ENCODE measurements around the gene CFAP45. TPM values are rescaled to one million over a fixed set of nuclear protein-coding genes. Genes with fewer than 3 reads are reported as not detected.

The CFAP45 gene
- total RNA-seq, 1 donor from 2014 or later, result 1.5 TPM

DNA sequence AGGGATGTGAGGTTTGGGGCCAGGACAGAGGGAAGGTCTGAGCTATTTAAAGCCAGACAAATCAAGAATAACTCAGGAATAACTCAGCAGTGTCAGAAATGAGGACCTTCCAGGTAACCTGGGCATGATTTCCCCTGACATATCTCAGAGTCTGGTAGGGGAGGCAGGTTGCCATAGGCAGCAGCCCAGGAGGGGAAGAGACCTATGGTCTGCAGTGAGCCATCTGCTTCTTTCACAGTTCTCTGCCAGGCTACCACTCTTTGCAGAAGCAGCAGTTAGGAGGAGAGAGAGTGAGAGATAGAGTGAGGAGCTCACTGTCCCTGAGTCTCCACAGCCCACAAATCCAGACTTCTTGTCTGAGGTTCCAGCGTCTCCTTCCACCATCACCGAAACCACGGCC is 31.2 kb downstream of the CFAP45 start:
- Mint-ChIP-seq H3K27ac (no peak overlapping the region), H3K4me1 (ENCODE audit: low read depth) (peaks cover 12% of the 10 kb centered on the region), H3K9me3 (no peaks in the 10 kb centered on the region), H3K27me3 (ENCODE audit: low read depth) (peaks cover 1% of the 10 kb centered on the region), H3K4me3 (ENCODE audit: low read depth) (no peak overlapping the region), H3K36me3 (ENCODE audit: low read depth) (no peaks in the 10 kb centered on the region)
- no peak for DNase-seq (ENCODE audit: low spot score)
- intact Hi-C loops (cut with micrococcal nuclease), result no loop called here

- Mint-ChIP-seq H3K4me1 (ENCODE audit: low read depth) (peaks cover 12% of the 10 kb centered on the region), H3K27me3 (ENCODE audit: low read depth) (peaks cover 1% of the 10 kb centered on the region), H3K36me3 (ENCODE audit: low read depth) (no peaks in the 10 kb centered on the region), H3K27ac (no peak overlapping the region), H3K9me3 (no peaks in the 10 kb centered on the region), H3K4me3 (ENCODE audit: low read depth) (no peak overlapping the region)
- intact Hi-C loops (cut with micrococcal nuclease), result no loop called here
- DNase-seq (ENCODE audit: low spot score), result no peak
Measured at GRCh38 chr1:159867664-159868026, 32.3 kb downstream of the CFAP45 start.

DNA sequence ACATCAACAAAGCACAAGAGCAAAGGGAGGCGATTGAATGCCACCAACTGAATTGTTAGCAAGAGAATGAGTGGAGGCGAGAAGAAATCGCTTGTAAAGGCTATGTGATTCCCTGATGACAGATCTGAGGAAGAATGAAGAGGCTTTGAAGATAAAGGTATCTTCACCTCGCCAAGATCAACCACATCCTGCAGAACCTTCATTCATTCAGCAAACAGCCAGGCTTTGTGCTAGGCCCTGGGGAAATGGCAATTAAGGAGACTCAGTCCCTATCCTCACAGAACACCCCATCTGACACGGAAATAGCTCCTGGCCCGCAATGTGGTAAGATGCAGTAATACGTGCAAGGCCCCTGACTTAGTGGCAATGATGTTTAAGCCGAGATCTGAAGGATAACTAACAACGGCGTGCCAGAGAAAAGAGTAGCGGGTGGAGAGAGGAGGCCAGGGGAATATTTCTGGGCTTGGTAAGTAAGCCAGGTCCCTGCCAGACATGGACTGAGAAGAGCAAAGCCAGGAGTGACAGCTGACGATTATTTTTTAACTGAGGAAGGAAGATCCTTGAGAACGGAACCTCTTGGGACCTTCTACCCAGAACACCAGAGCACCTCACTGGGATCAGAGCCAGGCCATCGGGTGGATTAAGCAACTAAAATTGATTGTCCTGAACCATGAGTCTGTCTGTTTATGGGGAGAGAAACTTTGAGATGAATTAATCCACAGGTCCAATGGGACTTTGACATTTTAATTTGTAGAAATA is 32.9 kb downstream of the CFAP45 start:
- no peak overlapping the region for H3K4me3 Mint-ChIP-seq (ENCODE audit: low read depth)
- H3K27ac Mint-ChIP-seq, result no peak overlapping the region
- H3K4me1 Mint-ChIP-seq (ENCODE audit: low read depth), result peaks cover 12% of the 10 kb centered on the region
- H3K9me3 Mint-ChIP-seq, result no peaks in the 10 kb centered on the region
- intact Hi-C loops (cut with micrococcal nuclease), result no loop called here
- no peak for DNase-seq (ENCODE audit: low spot score)
- H3K27me3 Mint-ChIP-seq (ENCODE audit: low read depth), result peaks cover 1% of the 10 kb centered on the region
- H3K36me3 Mint-ChIP-seq (ENCODE audit: low read depth), result no peaks in the 10 kb centered on the region

- H3K27ac Mint-ChIP-seq, result no peak overlapping the region
- intact Hi-C loops (cut with micrococcal nuclease), result no loop called here
- no peaks in the 10 kb centered on the region for H3K36me3 Mint-ChIP-seq (ENCODE audit: low read depth)
- no peak for DNase-seq (ENCODE audit: low spot score)
- H3K9me3 Mint-ChIP-seq, result no peaks in the 10 kb centered on the region
- H3K4me1 Mint-ChIP-seq (ENCODE audit: low read depth), result peaks cover 12% of the 10 kb centered on the region
- peaks cover 3% of the 10 kb centered on the region for H3K27me3 Mint-ChIP-seq (ENCODE audit: low read depth)
- H3K4me3 Mint-ChIP-seq (ENCODE audit: low read depth), result no peak overlapping the region
Measured at GRCh38 chr1:159866066-159866465, 33.9 kb downstream of the CFAP45 start.

- no peak for DNase-seq (ENCODE audit: low spot score)
- H3K4me1 Mint-ChIP-seq (ENCODE audit: low read depth), result peaks cover 10% of the 10 kb centered on the region
- no peak overlapping the region for H3K27ac Mint-ChIP-seq
- intact Hi-C loops (cut with micrococcal nuclease), result no loop called here
- H3K36me3 Mint-ChIP-seq (ENCODE audit: low read depth), result no peaks in the 10 kb centered on the region
- no peak overlapping the region for H3K4me3 Mint-ChIP-seq (ENCODE audit: low read depth)
- no peaks in the 10 kb centered on the region for H3K9me3 Mint-ChIP-seq
- peaks cover 3% of the 10 kb centered on the region for H3K27me3 Mint-ChIP-seq (ENCODE audit: low read depth)
Measured at GRCh38 chr1:159864262-159864661, 35.7 kb downstream of the CFAP45 start.

DNA sequence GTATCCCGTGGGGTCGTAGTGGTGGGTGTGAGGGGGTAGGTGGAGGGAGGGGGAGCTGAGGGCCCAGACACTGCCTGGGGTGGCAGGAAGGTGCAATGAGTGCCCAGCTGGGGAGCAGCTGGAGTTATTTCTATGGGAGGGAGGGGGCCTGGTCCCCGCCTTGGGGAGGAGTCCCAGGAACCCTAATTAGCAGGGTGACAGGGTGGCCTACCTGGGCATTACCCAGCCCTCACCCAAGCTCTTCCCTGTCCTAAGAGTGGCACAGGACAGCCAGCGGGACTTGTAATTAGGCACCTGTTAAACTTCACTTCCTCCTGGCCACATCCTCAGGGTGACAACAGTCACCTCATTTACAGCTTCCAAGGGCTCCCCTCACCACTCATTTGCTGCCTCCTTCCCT is 37.4 kb downstream of the CFAP45 start, which contains the start of gene VSIG8:
Gene VSIG8 (minus strand): TSS at position 101 of the 400 bp plus-strand sequence. CDS start 136 bp downstream, outside the sequence.
- DNase-seq (ENCODE audit: low spot score), result no peak
- H3K27ac Mint-ChIP-seq, result no peak within 1 kb of the TSS
- H3K27me3 Mint-ChIP-seq (ENCODE audit: low read depth), result peaks cover 3% of the 10 kb centered on the region
- intact Hi-C loops (cut with micrococcal nuclease), result no loop called here
- no peaks in the 10 kb centered on the region for H3K9me3 Mint-ChIP-seq
- H3K4me1 Mint-ChIP-seq (ENCODE audit: low read depth), result peaks cover 7% of the 10 kb centered on the region
- H3K4me3 Mint-ChIP-seq (ENCODE audit: low read depth), result no peak within 1 kb of the TSS
- no peaks in the 10 kb centered on the region for H3K36me3 Mint-ChIP-seq (ENCODE audit: low read depth)

DNA sequence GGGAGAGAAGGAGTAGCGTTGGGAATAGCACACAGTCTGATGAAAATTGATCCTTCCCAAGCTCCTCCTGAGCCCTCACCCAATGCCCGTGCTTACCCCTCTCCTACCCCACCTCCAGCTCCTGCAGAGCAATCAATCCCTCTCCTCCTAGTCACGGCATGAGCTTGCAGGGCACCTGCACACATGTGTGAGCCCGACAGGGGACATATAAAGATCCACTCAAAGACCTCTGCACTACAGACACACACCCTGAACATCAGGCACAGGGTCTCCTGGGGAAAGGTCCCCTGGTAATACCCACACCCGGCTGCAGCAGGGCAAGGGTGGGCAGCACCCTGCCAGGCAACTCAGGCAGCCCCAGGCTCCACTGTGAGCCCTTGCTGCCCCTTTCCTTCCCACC is 37.9 kb downstream of the CFAP45 start:
- Mint-ChIP-seq H3K4me1 (ENCODE audit: low read depth) (peaks cover 5% of the 10 kb centered on the region), H3K27me3 (ENCODE audit: low read depth) (peaks cover 3% of the 10 kb centered on the region), H3K9me3 (no peaks in the 10 kb centered on the region), H3K36me3 (ENCODE audit: low read depth) (no peaks in the 10 kb centered on the region), H3K4me3 (ENCODE audit: low read depth) (no peak overlapping the region), H3K27ac (no peak overlapping the region)
- DNase-seq (ENCODE audit: low spot score), result no peak
- intact Hi-C loops (cut with micrococcal nuclease), result no loop called here

DNA sequence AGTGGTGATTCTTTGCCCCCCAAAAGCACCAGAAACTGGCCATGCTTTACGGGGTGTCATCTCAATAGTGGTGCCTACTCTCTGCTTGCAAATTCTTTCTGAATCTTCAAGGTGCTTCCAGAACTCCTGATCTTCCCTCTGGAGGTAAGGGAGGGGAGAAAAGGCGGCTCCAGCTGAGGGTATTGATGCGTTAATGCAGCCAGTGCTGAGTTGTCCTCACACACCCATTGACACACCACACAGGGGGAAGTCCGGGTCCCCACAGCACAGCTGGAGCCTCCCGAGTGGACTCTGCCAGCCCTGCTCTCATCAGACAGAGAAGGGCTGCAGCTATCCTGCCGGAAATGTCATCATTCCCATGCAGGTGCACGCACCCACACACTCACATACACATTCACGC is 38.7 kb downstream of the CFAP45 start:
- intact Hi-C loops (cut with micrococcal nuclease), result no loop called here
- no peak for DNase-seq (ENCODE audit: low spot score)
- no peaks in the 10 kb centered on the region for H3K9me3 Mint-ChIP-seq
- H3K4me1 Mint-ChIP-seq (ENCODE audit: low read depth), result peaks cover 4% of the 10 kb centered on the region
- peaks cover 3% of the 10 kb centered on the region for H3K27me3 Mint-ChIP-seq (ENCODE audit: low read depth)
- H3K27ac Mint-ChIP-seq, result no peak overlapping the region
- H3K4me3 Mint-ChIP-seq (ENCODE audit: low read depth), result no peak overlapping the region
- H3K36me3 Mint-ChIP-seq (ENCODE audit: low read depth), result no peaks in the 10 kb centered on the region

GRCh38 chr1:159860456-159860855 is 39.5 kb downstream of the CFAP45 start:
- Mint-ChIP-seq H3K36me3 (ENCODE audit: low read depth) (no peaks in the 10 kb centered on the region), H3K4me1 (ENCODE audit: low read depth) (peaks cover 3% of the 10 kb centered on the region), H3K27me3 (ENCODE audit: low read depth) (peaks cover 3% of the 10 kb centered on the region), H3K27ac (no peak overlapping the region), H3K9me3 (no peaks in the 10 kb centered on the region), H3K4me3 (ENCODE audit: low read depth) (no peak overlapping the region)
- intact Hi-C loops (cut with micrococcal nuclease), result no loop called here
- DNase-seq (ENCODE audit: low spot score), result no peak

DNA sequence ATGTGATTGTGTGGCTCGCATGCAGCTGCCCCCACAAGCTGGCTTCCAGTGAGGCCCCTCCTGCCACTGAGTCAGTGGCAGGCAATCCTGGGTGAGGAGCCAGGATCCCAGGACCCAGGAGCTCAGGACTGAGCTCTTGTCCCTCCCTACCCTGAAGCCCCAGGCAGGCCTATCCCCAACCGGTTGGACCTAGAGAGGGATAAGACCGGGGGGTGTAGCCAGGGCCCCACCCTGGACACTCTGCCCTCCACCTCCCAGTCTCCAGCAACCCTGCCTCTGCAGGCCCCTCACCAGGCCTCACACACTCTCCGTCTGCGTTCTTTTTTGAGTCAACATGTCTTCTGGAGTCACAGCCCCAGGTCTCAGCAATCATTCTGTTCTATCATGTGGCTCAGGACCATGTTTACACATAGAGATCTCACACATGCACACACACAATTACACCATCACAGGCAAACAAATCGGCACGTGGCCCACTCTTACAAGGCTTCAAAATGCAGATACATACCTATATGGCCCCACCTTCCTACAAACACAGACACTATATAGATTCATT is 40.1 kb downstream of the CFAP45 start:
- DNase-seq (ENCODE audit: low spot score), result no peak
- Mint-ChIP-seq H3K36me3 (ENCODE audit: low read depth) (no peaks in the 10 kb centered on the region), H3K27ac (no peak overlapping the region), H3K4me1 (ENCODE audit: low read depth) (peaks cover 8% of the 10 kb centered on the region), H3K9me3 (no peaks in the 10 kb centered on the region), H3K27me3 (ENCODE audit: low read depth) (peaks cover 7% of the 10 kb centered on the region), H3K4me3 (ENCODE audit: low read depth) (no peak overlapping the region)
- intact Hi-C loops (cut with micrococcal nuclease), result no loop called here

- Mint-ChIP-seq H3K27me3 (ENCODE audit: low read depth) (peaks cover 13% of the 10 kb centered on the region), H3K4me1 (ENCODE audit: low read depth) (peaks cover 13% of the 10 kb centered on the region), H3K9me3 (no peaks in the 10 kb centered on the region), H3K4me3 (ENCODE audit: low read depth) (no peak overlapping the region), H3K27ac (no peak overlapping the region), H3K36me3 (ENCODE audit: low read depth) (no peaks in the 10 kb centered on the region)
- no peak for DNase-seq (ENCODE audit: low spot score)
- intact Hi-C loops (cut with micrococcal nuclease), result no loop called here
Measured at GRCh38 chr1:159857889-159858288, 42.1 kb downstream of the CFAP45 start.

DNA sequence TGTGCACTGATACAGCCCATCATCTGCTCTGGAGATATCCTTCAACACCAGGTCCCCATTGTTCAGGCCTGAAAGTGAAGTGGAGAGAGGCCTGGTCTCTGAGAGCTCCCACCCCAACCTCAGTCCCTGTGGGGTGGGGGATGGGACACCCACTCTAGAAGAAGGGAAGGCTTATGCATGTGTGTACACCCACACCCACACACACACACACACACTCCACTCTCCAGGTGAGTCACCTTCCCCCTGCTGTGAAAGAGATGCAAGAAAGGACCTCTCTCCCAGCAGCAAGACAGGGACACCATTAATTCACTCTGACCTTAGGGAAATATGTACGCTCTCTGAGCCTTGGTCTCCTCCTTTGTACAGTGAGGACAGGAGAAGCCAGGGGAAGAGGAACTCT is 43.4 kb downstream of the CFAP45 start:
- intact Hi-C loops (cut with micrococcal nuclease), result no loop called here
- H3K36me3 Mint-ChIP-seq (ENCODE audit: low read depth), result no peaks in the 10 kb centered on the region

DNA sequence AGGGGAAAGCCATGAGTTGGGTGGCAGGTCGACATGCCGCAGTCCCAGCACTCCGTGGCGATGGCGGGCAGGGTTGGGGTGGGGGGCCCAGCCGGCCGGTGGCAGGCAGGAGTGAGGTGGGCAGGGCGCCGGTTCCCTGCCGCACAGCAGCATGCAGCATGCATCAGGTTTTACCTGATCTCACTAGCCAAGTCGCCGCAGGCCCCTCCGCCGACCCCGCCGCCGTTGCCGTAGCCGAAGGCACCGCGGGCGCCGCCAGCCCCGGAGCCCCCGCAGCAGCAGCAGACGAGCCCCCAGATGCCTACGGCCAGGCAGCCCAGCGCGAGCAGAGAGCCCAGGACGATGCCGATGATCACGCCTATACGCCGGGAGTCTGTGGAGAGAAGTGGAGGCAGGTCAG is 44.3 kb downstream of the CFAP45 start:
- Mint-ChIP-seq H3K9me3 (no peaks in the 10 kb centered on the region), H3K27me3 (ENCODE audit: low read depth) (peaks cover 13% of the 10 kb centered on the region), H3K4me3 (ENCODE audit: low read depth) (peak overlapping the region; percentile 34), H3K4me1 (ENCODE audit: low read depth) (peaks cover 13% of the 10 kb centered on the region), H3K27ac (no peak overlapping the region), H3K36me3 (ENCODE audit: low read depth) (no peaks in the 10 kb centered on the region)
- intact Hi-C loops (cut with micrococcal nuclease), result no loop called here
- no peak for DNase-seq (ENCODE audit: low spot score)

More for the DNA sequence above, 43.4 kb downstream of the CFAP45 start:
- Mint-ChIP-seq H3K27ac (no peak overlapping the region), H3K27me3 (ENCODE audit: low read depth) (peaks cover 14% of the 10 kb centered on the region), H3K4me3 (ENCODE audit: low read depth) (no peak overlapping the region), H3K4me1 (ENCODE audit: low read depth) (peaks cover 13% of the 10 kb centered on the region), H3K9me3 (no peaks in the 10 kb centered on the region)
- DNase-seq (ENCODE audit: low spot score), result no peak

Measured in activated T-helper 2 cell treated with anti-CD3 and anti-CD28 coated beads, Interferon-gamma antibody, Interleukin-2, Interleukin-4, amounts not matched to agents 10 μg/mL and 5 μg/mL and 100 μg/mL, durations not matched to agents 14 hours and 24 hours and 36 hours (primary cell).